Measurements from ENCODE around the gene GLT1D1.
A peak's percentile ranks its signal among the peaks of the same experiment; 100 is the strongest.
"Not testable (repeated sequence)": the region's sequence is repeated elsewhere in the genome, so short reads cannot be mapped to it uniquely, and the experiment has no call there.

Gene GLT1D1

DNA sequence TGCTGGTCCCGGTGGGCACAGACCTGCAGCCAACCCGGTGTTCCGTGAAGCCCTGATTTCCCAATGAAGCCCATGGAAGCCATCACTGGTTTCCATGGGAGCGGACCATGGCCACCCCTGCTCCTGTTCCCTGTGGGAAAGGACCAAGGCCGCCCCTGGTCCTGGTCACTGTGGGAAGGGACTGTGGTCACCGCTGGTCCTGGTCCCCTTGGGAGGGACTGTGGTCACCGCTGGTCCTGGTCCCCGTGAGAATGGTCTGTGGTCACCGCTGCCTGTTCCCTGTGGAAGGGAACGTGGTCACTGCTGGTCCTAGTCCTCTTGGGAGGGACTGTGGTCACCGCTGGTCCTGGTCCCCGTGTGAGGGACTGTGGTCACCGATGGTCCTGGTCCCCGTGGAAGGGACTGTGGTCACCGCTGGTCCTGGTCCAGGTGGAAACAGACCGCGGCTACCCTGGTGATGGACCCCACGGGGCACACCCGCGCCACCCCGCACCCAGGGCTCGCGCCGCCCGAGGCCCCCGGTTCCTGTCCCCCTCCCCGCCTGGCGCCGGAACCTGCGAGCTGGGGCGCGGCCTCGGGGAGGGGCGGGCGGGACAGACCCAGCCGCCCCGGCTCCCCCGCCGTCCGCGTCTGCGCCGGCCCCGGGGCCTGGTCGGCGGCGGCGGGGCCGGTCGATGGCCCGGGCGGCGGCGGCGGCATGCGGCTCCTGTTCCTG lies at the start of gene GLT1D1:
TSS of gene GLT1D1 (plus strand) at position 594 of the 715 bp plus-strand sequence. CDS start at position 698, 104 bp downstream.
- DNase-seq: no peak

DNA sequence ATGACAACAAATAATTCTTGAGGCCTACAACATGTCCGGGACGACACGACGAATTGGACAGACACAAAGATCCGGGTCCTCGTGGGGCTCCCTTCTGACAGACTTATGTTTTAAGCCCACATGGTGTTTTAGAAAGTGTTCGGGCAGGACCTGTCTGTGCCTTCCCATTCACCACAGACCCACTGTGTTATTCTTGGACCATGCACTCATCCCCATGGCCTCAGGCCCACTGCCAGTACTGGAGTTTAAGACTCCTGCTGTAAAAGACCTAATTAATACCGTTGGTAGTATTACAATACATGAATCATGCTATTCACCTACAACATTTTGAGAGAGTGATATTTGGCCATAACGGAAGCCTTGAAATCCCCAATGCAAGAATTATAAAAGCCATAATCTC lies 49.5 kb upstream of the GLT1D1 start:
- DNase-seq: no peak

DNA sequence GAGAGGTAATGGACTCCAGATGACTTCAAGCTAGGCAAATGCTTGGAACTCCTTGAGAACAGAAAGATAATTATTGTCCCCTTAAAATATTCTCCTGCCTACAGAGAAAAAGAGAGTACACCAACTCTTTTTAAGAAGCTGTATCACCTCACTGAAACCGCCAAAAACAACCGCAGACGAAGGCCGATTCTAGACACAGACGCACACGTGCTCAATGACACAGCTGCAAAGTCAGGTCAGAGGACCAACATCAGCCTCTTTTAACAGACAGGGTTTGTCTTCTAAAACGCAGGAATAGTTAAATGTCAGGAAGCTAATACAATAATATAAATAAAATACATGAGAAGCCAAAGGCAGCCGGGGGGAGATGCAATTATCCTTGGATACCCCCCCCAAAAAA lies 48.5 kb upstream of the GLT1D1 start:
- no peak for DNase-seq

DNA sequence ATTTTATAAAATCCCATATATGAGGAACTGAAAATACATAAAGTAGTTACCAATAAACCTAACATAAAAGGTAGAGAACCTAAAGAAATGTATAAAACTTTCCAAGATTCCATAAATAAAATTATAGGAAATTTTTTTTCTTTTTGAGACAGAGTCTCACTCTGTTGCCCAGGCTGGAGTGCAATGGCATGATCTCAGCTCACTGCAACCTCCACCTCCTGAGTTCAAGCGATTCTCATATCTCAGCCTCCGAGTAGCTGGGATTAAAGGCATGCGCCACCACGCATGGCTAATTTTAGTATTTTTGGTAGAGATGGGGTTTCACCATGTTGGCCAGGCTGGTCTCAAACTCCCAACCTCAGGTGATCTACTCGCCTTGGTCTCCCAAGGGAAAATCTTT lies 47.9 kb upstream of the GLT1D1 start:
- not testable (repeated sequence) for DNase-seq

DNA sequence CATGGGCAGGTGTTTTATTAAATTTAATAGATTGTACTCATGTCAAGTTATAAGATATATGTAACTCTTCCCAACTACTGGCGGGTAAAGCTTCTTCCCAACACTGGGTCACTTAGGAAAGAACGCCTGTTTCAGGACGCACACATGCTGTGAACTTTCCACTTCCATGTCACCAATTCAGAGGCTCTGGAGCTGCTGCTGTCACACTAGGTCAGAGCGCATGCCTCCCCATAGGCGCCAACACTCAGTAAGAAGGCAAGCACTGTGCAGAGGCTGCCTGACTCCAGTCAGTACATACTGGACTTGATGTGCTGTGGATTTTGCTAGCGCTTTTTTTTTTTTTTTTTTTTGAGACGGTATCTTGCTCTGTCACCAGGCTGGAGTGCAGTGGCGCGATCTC lies 46.7 kb upstream of the GLT1D1 start:
- no peak for DNase-seq

DNA sequence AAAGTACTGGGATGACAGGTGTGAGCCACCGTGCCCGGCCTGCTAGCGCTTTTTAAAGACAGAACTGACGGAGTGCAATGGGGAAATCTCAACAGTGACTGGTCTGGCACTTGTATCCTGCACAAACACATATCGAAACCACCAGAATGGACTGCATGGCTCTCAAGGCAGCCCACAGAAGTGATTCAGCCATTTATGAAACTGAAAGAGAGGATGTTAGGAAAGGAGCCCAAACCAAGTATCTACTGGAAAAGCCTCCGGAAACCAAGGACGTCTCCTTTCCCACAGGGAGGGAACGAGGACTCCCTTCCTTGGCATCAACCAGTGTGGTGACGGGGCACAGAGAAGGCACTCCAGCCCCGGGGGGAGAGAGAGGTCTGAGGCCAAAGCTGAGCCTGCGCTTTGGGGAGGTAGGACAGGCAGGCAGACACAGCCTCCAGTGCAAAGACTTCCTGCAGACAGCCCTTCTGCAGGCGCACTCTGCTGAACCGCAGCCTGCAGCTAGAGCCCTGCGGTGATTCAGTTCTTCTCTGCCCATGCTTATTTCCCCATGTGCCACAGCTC lies 46.0 kb upstream of the GLT1D1 start:
- no peak for DNase-seq

DNA sequence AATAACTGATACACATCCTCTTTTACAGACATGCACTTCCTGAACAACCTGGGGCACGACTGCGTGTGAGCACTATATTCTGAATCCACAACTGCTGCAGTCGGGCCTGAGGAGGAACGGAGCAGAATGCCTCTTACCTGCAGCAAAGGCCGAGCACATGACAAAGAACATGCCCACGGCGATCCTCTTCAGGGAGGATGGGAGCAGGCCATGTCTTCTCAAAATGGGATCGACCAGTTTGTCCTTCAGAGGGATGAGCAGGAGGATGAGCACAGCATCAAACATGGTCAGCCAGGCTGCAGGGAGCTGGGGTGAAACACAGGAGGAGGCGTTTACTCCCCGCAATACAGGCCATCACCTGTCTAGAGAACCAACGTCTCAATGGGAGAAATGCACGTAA lies 44.6 kb upstream of the GLT1D1 start:
- no peak for DNase-seq

DNA sequence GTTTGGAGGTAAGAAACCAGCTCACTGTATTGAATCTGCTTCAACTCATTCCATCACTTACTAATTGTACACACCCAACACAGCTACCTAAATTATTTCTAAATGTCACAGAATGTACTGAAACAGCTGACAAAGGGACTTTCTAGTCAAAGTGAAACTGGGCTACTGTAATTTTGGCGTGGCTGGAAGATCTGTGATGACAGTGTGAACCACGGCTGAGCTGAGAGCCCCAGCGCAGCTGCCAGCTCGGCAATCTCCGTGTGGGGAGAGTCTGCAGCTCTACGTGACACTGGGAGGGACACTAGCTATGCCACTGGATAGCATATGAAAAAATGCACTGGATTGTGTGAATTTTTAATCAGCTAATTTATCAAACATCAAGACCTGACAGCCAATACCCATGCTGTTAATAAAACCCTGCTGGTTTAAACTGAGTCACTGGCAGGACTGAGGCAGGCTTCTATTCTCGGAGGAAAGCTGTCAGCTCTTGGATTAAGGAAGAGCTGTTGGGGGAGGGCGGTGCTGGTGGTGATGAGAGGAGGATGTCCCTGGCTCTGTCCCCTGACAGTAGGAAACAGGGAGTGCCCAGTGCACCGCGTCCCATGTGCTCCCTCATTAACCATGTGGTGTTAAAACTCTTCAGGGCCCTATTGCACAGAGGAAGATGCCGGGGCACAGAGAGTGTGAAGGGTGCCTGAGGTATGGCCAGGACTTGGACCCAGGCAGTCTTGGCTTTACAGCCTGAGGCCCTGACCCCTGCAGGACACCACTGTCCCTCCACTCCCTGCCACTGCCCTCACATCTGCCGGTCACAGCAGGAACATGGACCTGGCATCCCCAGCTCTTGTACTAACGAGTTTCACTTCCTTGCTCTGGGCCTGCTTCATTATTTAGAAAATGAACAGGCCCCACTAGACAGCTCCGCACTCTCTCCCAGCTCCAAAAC lies 42.8 kb upstream of the GLT1D1 start:
- no peak for DNase-seq

DNA sequence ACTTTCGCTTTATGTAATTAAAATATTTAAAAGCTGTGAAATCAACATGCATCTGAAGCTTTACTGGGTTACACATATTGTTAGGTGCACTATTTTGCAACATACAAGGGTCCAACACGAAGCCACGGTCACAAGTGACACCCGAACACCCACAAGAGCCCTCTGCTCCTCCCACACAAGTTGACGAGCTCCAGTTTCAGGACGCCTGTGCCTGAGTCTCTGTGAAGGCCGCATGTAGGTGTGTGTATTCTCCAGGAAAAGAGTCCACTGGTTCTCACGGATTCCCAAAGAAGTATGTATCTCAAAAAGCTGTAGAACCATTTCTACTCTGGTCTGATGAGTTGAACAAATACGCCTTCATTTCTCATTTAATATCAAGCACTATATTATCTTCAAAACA lies 41.5 kb upstream of the GLT1D1 start:
- DNase-seq: no peak

DNA sequence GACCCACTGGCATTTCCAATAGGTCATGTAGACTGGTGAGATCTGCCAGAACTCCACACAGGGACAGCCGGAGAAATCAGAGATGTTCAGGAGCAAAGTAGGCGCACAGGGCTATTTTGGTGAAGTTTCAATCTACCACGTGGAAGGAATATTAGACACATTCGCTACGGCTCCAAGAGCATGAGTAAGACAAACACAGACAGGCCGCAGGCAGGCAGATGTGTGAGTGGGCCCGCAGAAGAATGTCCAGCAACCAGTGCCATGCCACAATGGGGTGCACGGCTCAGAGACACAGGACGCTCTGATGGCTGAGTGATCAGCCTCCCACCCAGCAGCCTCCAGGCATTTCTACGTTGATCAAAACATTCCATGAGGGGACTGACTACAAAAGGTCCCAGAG lies 39.9 kb upstream of the GLT1D1 start:
- no peak for DNase-seq

DNA sequence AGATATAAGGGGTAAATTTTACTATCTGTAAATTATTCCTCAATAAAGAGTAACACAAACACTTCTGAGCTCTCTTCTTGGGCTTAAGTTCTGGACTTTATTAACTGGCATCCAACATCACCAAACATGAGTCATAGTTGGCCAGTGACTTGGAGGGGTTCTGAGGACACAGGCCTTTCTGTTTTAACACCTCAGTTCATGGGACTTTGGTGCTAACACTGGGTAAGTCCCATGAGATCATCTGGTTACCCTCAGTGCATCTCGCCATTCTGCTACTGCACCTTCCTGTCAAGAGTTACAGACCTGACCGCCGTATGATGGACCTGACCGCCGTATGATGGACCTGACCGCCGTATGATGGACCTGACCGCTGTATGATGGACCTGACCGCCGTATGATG lies 39.4 kb upstream of the GLT1D1 start:
- DNase-seq: no peak

DNA sequence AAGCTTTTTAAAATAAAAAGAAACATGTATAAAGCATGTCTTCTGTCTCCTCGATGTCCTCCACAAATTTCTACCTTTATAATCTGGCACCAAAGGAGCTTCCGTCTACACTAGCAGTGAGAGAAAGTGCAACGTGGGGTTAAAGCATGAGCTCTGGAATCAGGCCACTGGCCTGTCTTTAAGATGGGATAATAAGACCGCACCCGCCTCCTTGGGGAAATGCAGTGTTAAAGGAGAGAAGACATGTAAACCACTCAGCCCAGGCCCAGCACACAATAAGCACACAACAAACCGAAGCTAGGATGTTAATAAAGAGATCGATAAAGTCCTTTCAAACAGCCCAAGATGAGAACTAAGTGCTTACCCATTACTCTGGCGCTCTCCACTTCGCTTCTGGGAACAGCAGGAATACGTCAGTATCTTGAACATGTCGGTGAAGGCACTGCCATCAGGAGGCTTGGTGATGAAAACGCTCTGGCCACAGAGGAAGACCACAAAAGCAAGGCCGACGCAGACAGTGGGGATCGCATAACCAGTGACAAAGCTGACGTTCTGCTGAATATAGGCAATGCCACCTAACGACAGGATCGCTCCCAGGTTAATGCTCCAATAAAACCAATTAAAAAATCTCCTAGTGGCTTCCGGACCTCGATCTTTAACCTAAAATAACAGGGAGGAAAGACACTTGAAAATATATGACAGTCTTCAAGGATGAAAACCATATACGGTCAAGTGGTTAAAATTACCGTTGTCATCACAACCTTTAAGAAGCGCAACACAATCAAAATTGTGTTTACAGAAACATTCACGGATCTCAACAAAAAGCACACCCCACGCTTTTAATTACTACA lies 38.6 kb upstream of the GLT1D1 start:
- DNase-seq: no peak

DNA sequence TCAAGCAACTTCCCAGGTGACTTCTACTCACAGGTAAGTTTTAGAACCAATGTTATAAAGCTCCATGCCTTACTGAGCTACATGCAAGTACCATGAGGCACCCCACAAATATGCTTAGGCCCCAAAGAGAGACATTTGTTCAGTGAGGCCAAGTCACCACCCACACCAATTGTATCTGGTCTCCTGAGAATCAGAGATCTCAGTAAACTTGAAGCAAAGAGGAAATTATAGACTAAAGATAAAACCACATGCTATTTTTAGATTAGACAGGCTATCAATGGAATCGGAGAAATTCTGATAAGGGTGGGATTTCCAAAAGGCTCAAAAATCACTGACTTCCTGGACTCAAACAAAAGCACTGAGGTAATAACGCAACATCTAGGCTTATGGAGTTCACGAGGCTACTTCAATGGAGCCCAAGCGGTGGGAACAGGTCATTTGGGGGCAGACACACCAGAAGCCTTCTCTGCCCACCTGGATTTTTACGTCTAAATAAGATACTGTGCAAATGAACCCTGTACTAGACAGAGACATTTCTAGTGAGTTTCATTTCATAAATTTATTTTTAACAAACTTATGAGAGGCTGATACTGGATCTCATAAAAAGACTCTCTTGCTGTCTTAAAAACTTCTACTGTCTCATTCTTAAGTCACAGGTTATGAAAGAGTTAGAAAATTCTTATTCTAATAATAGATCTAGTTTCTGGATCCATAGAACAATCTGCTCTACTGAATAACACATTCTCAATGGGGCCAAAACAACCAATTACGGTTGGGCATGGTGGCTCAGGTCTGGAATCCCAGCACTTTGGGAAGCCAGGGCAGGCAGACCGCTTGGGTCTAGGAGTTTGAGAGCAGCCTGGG lies 37.3 kb upstream of the GLT1D1 start:
- DNase-seq: no peak

DNA sequence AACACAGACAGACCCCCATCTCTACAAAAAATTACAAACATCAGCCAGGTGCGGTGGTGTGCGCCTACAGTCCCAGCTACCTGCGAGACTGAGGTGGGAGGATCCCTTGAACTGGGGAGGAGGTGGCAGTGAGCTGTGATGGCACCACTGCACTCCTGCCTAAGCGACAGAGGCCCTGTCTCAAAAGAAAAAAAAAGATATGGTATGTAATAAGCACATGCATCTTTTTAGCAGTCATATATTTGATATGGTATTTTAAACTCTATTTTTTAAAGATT lies 36.7 kb upstream of the GLT1D1 start:
- no peak for DNase-seq

DNA sequence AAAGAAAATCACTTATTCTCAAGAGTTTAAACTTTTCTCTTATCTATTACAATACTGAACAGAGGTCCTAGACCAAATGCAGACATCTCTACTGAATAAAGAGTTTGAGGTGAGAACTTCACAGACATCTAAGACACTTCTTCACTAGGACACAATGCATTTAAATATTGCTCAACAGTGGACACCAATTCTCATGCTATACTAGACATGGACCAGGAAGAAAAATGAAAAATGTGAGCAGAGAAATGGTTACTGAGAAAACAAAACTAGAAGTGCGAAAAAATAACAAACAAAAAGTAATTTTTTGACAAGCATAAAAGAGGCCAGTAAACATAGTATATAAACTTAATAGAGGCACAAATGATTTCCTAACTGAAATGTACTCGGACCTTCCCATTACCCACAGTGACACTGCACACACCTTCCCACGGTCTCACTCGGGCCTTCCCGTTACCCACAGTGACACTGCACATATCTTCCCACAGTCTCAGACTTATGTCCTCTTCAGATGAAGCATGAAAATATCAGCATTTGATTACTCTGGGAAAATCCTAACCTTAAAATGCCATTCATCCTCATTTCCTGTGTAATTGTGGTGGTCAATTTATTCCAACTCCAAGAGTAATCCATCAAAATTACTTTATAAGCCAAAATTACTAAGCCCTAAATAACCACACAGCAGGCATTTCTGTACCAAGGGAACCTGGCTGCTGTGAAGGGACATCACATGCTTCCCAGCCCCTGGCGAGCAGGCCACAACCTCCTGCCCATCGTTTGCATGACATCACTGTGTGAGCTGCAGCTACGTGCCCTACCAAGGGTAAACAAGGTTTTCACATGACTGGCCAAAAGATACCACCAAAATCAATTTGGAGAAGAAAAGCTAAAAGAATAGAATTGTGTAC lies 35.9 kb upstream of the GLT1D1 start:
- peak; percentile 58 for DNase-seq

DNA sequence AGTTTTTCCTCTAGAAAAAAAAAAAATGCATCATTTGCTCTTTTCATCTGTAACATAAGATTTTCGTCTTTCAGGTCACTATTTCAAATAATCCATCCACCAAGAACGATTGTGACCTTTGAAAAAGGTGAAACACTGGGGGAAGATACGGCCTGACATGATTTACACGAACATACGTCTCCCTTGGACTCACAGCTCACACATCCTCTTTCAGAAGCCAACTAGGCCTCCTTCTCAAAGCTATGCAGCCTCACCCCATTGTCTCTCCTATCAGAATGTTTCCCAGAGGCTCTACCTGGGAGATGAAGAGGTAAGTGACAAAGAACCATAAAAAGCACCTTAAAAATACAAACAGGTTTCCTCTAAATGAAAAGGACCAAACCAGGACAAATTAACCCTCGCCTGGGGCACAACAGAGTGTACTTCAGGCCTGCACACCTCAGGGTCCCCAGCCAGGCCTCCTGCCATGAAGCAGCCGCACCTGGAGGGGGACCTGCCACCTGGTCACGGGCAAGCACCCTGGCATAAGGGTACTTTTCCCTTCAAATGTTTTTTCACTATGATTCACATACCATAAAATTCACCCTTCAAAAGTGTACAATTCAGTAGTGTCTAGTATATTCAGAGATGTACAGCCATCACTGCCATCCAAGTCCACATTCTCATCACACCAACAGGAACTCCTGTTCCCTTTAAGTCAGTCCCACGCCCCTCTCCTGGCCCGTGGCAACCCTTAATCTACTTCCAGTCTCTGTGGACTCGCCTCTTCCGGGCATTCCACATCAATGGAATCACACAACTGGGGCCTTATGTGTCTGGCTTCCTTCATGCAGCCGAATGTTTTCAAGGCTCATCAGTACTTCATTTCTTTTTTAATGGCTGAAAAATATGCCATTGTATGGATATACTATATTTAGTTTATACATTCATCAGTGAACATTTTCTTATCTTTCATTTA lies 34.9 kb upstream of the GLT1D1 start:
- no peak for DNase-seq

DNA sequence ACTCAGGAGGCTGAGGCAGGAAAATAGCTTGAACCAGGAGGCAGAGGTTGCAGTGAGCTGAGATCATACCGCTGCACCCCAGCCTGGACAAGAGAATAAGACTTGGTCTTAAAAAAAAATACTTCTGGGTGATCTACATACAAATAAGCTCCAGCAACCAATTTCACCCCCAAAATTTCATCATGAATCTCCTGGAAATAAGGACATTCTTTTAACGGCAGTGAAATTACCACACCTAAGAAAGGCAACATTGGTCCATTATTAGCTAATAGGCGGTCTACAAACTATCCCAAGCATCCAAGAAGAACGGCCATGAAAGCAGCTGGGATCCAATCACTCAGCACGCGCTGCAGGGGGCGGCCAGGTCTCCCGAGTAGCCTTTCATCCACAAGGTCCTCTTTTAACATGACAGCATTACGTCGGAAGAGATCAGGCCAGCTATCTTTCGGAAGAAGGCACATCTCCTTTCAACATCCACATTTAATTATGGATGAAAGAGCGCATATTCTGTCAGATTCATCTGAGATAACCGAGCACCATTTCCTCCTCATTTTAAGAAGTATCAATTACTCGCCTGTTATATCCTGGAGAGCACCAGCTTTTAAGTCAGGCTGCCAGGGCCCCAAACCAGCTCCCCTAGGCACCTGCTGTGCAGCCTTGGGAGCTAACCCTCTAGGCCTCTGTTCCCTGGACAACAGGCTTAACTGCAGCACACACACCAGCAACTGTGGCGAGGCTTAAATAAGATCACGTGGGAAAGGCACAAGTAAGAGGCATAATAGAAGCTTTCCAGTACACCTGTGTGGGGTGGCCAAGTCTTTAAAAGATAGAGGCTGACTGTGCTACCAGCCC lies 33.8 kb upstream of the GLT1D1 start:
- no peak for DNase-seq

DNA sequence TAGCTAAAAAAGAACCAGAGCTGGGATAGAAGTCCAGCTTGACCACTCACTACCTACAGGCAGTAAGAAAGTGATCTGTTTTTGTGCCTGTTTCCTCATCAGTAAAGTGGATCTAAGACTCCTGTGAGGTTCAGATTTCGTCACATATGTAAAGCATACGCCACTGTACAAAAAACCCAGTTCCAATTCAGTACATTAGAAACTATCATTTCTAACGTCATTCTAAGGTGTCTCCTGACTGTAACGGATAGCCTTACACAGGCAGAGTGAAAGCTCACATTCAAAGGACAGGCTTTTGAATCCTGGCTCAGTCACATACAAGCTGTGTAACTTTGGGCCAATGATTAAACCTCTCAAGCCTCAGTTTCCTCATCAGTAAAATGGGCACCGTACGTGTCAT lies 33.0 kb upstream of the GLT1D1 start:
- DNase-seq: no peak

Measured in kidney glomerular epithelial cell (primary cell).